ENCODE measurements around the gene KIF23.

DNA sequence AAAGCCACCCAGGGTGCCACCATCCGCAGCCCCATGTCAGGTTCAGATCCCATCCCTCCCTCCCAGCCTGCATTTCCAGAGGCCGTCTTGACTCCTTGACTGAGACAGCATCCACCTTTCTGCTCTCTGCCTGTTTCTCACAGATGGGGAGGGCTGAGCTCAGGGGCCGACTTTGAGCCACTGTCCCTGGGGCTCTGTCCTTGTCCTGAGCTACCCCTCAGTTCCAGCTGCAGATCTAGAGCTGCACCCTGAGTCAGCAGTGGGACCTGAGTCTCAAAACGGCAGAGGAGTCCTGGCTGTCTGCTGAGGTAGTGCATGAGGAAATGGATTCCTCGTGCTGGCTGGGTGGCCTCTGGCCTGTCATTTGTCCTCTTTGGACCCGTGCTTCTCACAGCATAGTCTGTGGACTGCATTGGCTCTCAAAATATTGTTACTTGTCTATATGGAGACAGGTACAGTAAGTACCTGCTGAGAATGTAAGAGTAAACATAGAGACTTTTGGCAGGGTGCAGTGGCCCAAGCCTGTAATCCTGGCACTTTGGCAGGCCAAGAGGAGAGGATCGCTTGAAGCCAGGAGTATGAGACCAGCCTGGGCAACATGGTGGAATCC, 60.8 kb downstream of the KIF23 start:
- TF ChIP-seq CTCF (IDR thresholded peaks at IDR 0.05 in 4 of 5, conservative IDR thresholded peaks at IDR 0.05 in 1 of 5) = no peak
- TF ChIP-seq POLR2A (IDR thresholded peaks at IDR 0.05) = no peak

Data from gastrocnemius medialis (tissue), 4 donors.